HFFc6 (cell line): ENCODE data around the gene SLC39A9. TPM values are rescaled to one million over a fixed set of nuclear protein-coding genes. Genes with fewer than 3 reads are reported as not detected.
"Not testable (repeated sequence)": the region's sequence is repeated elsewhere in the genome, so short reads cannot be mapped to it uniquely, and the experiment has no call there.

Experiments used
- DNase-seq: peaks from one replicate; pipeline ENCODE4 v3.0.0-alpha.2; 2018
- H3K27ac Mint-ChIP-seq: 2 replicates; pipeline ENCODE4 v1.8.0; 2020; ENCODE audit warnings: mild to moderate bottlenecking, mixed read lengths
- H3K27me3 Mint-ChIP-seq: 2 replicates; pipeline ENCODE4 v1.8.0; 2021; ENCODE audit warnings: mild to moderate bottlenecking, moderate library complexity, mixed read lengths; ENCODE audit not compliant: insufficient read depth
- H3K36me3 Mint-ChIP-seq: 2 replicates; pipeline ENCODE4 v1.8.0; 2021; ENCODE audit warnings: low read depth, mixed read lengths
- H3K4me1 Mint-ChIP-seq: 2 replicates; pipeline ENCODE4 v1.8.0; 2020; ENCODE audit warnings: low read depth, mixed read lengths
- H3K4me3 Mint-ChIP-seq: 2 replicates; pipeline ENCODE4 v1.8.0; 2020; ENCODE audit warnings: mild to moderate bottlenecking, moderate library complexity, mixed read lengths
- H3K9me3 Mint-ChIP-seq: 2 replicates; pipeline ENCODE4 v1.8.0; 2020; ENCODE audit warnings: mild to moderate bottlenecking, mixed read lengths
- total RNA-seq, 6 experiments: library from RNA; stranded (reverse); fragmentation: NEBNext Ultra II Directional; extraction: Animal tissue kit (Norgen Biotek cat#: 25700); gene quantifications; 2 replicates in 1 of 6; 3 replicates in 5 of 6; pipeline ENCODE4 v1.2.3, GENCODE V29; 2021
- TF ChIP-seq, protein P1 (sequence below): fragments of 200-600 bp; sonication (generic); IDR thresholded peaks from 2 replicates; pipeline ENCODE4 v1.5.0; 2021; ENCODE audit warnings: antibody characterized with exemption, mild to moderate bottlenecking

Gene SLC39A9
- total RNA-seq, 6 experiments from 2014 or later, result 58.8 to 88.5 (median 73.3) TPM

DNA sequence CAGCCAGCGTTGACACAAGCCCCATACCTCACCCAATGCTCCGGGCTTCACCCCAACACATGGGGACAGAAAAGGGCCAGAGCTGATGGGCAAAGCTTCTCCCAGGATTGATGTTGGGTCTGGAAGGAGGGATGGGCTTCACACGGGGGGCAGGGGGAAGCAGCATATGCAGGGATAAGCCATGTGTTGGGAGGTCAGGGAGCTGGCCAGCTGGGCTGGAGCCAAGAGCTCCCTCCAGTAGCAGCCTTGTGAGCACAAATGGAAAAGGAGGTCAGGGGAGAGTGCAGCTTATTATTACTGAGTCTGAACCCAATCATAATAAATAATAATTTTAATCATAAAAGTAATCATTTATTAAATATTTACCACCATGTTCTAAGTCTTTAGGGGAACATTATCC, 95.3 kb downstream of the SLC39A9 start:
- Mint-ChIP-seq H3K27me3 (peaks cover 31% of the 10 kb centered on the region), H3K36me3 (no peaks in the 10 kb centered on the region), H3K9me3 (no peaks in the 10 kb centered on the region), H3K4me3 (no peak overlapping the region), H3K27ac (no peak overlapping the region), H3K4me1 (no peaks in the 10 kb centered on the region)
- TF ChIP-seq, protein P1, sequence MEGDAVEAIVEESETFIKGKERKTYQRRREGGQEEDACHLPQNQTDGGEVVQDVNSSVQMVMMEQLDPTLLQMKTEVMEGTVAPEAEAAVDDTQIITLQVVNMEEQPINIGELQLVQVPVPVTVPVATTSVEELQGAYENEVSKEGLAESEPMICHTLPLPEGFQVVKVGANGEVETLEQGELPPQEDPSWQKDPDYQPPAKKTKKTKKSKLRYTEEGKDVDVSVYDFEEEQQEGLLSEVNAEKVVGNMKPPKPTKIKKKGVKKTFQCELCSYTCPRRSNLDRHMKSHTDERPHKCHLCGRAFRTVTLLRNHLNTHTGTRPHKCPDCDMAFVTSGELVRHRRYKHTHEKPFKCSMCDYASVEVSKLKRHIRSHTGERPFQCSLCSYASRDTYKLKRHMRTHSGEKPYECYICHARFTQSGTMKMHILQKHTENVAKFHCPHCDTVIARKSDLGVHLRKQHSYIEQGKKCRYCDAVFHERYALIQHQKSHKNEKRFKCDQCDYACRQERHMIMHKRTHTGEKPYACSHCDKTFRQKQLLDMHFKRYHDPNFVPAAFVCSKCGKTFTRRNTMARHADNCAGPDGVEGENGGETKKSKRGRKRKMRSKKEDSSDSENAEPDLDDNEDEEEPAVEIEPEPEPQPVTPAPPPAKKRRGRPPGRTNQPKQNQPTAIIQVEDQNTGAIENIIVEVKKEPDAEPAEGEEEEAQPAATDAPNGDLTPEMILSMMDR, result no peak
- DNase-seq, result no peak

DNA sequence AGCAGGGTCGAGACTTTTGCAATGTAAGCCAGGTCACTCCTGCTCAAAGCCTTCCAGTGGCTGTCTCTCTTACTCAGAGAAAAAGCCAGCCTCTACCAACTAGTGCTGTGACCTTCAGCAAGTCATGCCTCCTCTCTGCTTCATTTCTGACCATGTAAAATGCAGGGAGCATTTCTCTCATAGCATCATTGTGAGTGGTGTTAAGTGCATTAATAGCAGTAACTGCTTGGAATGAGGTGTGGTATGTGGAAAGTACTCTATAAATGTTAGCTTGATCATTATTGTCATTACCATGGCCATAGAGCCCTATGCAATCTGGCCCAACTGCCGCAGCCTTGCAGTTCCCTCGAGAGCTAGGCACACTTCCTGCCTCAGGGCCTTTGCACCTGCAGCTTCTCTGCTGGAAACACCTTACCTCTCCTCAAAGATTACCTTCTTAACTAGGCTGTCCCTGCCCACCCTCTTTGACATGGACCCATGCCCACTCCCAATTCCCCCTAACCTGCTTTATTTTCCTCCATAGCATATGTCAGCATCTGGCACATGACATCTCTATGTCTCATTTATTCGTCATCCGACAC, 96.9 kb downstream of the SLC39A9 start:
- H3K4me3 Mint-ChIP-seq, result no peak overlapping the region
- H3K36me3 Mint-ChIP-seq, result no peaks in the 10 kb centered on the region
- peaks cover 30% of the 10 kb centered on the region for H3K27me3 Mint-ChIP-seq

DNA sequence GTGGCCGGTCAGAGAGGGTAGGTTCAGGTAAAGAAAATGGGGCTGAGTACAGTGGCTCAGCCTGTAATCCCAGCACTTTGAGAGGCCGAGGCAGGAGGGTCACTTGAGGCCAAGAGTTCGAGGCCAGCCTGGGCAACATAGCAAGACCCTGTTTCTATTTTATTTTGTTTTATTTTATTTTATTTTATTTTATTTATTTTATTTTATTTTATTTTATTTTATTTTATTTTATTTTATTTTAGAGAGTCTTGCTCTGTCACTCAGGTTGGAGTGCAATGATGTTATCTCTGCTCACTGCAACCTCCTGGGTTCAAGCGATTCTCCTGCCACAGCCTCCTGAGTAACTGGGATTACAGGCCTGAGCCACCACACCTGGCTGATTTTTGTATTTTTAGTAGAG, 99.4 kb downstream of the SLC39A9 start:
- not testable (repeated sequence) for H3K4me1 Mint-ChIP-seq, H3K9me3 Mint-ChIP-seq, H3K36me3 Mint-ChIP-seq, H3K27ac Mint-ChIP-seq, H3K4me3 Mint-ChIP-seq, DNase-seq
- peaks cover 31% of the 10 kb centered on the region for H3K27me3 Mint-ChIP-seq

More for the DNA sequence above, 96.9 kb downstream of the SLC39A9 start:
- H3K9me3 Mint-ChIP-seq, result no peaks in the 10 kb centered on the region
- no peaks in the 10 kb centered on the region for H3K4me1 Mint-ChIP-seq
- no peak overlapping the region for H3K27ac Mint-ChIP-seq
- TF ChIP-seq, protein P1, result no peak
- no peak for DNase-seq

DNA sequence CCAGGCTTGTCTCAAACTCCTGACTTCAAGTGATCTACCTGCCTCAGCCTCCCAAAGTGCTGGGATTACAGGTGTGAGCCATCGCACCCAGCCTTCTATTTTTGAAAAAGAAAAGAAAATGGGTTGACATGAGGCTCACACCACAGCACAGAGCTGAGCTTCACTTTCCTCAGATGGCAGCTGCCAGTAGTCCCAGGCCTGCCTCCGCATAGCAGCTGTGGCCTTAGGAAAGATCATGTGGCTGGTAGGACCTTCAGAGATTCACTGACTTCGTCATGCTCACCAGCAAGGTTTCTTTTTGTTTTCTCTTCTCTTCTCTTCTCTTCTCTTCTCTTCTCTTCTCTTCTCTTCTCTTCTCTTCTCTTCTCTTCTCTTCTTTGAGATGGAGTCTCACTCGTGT, 99.8 kb downstream of the SLC39A9 start:
- H3K27me3 Mint-ChIP-seq, result peaks cover 28% of the 10 kb centered on the region
- not testable (repeated sequence) for H3K4me1 Mint-ChIP-seq

DNA sequence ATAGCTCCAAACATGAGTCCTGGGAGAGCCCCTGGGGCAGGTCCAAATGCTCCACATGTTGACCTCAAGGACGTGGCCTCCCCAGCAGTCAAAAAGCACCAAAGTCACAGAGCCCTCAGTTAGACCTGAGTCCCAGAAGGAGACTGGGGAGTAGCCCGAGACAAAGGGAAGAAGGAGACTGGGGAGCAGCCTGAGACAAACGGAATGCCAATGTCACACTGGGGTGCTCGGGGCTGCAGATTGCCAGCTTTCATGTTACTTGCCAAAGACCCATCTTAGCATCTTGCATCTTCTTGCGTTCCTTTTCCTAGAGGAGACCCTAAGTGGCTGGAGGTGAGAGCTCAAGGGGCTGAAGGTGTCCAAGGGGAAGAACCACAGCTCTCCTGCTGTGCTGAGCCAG, 100.9 kb downstream of the SLC39A9 start:
- no peaks in the 10 kb centered on the region for H3K9me3 Mint-ChIP-seq
- no peaks in the 10 kb centered on the region for H3K4me1 Mint-ChIP-seq
- H3K4me3 Mint-ChIP-seq, result no peak overlapping the region
- no peaks in the 10 kb centered on the region for H3K36me3 Mint-ChIP-seq
- H3K27ac Mint-ChIP-seq, result no peak overlapping the region
- H3K27me3 Mint-ChIP-seq, result peaks cover 25% of the 10 kb centered on the region
- TF ChIP-seq, protein P1, result no peak
- no peak for DNase-seq

More for the DNA sequence above, 99.8 kb downstream of the SLC39A9 start:
- not testable (repeated sequence) for H3K9me3 Mint-ChIP-seq, H3K4me3 Mint-ChIP-seq, H3K27ac Mint-ChIP-seq, H3K36me3 Mint-ChIP-seq, DNase-seq

DNA sequence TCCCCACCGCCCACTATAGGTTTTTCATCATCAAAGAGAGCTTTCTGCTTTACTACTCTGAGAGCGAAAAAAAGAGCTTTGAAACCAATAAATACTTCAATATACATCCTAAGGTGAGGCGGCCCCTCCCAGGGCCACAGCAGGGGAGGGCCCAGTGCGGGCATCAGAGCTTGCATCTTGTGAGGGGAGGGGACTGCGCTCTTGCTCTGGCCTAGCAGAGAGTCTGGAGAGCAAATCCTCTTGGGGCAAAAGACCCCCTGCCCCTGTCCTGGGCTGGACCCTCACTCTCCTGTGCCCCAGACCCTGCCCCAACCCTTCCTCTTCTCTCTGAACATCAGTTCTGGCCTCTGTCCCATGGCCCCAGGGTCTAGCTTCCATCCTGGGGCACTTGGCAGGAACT, 101.6 kb downstream of the SLC39A9 start:
- no peaks in the 10 kb centered on the region for H3K4me1 Mint-ChIP-seq
- no peak for DNase-seq
- H3K36me3 Mint-ChIP-seq, result no peaks in the 10 kb centered on the region
- H3K4me3 Mint-ChIP-seq, result no peak overlapping the region
- no peak overlapping the region for H3K27ac Mint-ChIP-seq
- H3K27me3 Mint-ChIP-seq, result peaks cover 25% of the 10 kb centered on the region
- H3K9me3 Mint-ChIP-seq, result no peaks in the 10 kb centered on the region
- TF ChIP-seq, protein P1, result no peak

DNA sequence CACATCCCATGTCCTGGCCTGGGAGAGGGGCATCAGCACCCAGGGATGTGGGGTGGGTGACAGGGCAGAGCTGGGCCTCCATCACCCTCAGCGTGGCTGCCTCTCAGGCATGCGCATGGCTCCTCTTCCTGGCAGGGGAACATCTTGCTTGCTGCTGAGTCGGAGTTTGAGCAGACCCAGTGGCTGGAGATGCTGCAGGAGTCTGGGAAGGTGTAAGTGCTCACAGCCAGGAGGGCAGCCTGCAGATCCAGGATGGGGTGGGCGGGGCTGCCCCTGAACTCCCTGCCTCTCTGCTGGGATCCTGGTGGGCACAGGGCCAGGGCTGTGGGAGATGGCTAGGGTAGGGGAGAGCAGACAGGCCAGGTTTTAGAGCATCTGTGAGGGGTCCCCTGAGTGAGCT, 102.2 kb downstream of the SLC39A9 start:
- Mint-ChIP-seq H3K36me3 (no peaks in the 10 kb centered on the region), H3K4me3 (no peak overlapping the region), H3K9me3 (no peaks in the 10 kb centered on the region), H3K27me3 (peaks cover 30% of the 10 kb centered on the region), H3K4me1 (no peaks in the 10 kb centered on the region), H3K27ac (no peak overlapping the region)
- TF ChIP-seq, protein P1, result no peak
- no peak for DNase-seq
